ENCODE data around the gene LGALS7. TPM values are rescaled to one million over a fixed set of nuclear protein-coding genes. Genes with fewer than 3 reads are reported as not detected.

The LGALS7 gene
- total and polyA plus RNA-seq, 7 experiments from 2014 or later = not detected

DNA sequence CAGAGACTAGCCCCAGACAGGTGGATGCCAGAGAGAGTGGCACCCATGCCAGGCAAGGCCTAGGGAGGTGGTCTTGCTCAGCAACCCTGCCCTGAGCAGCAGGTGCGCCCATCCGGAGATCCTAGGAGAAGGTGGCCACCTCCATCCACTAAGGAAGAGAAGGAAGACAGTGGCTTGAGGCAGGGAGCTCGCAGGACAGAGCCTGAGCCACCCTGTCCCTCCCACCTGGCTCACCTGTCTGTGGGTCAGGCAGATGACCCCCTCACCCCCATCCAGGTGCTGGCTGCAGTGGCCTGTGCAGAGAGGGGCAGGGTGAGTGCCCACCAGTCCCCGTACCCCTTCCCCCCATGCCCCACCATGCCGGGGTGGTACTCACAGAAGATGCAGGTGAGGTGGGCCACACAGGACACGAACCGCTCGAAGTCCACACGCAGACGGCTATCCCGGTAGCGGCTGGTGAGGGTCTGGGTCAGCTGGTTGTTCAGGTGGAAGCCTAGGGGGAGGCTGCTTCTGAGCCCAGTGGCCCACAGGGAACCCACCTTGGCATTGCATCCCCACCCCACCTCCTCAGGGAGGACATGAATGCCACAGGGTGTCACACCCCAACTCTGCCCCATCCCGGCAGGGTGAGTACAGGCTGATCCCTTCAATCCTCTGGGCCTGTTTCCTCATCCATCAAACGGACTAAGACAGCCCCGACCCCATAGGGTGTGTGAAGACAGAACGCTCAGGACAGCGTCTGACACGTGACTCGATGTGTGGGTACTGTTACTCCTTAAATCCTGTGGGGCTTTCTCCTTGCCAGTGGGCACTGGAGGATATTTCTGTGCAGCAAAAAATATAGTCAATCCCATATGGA lies 42.4 kb downstream of the LGALS7 start:
- no peak for DNase-seq
- CTCF ChIA-PET = interaction anchor here (1.6 kb wide), 1 partner anchor 199 kb away, joined by 5 read pairs; the partner anchor contains the start of genes MRPS12 and SARS2
- Histone ChIP-seq H3K4me3 (ENCODE audit: low read length) (no peak overlapping the region), H3K36me3 (ENCODE audit: control insufficient read depth in 2 of 3, insufficient read depth in 3 of 3, low read length in 3 of 3) (peaks cover 0 to 14% (median 0%) of the 10 kb centered on the region in 3 experiments), H3K9me3 (ENCODE audit: control insufficient read depth in 2 of 3, low read length in 3 of 3) (no peaks in the 10 kb centered on the region), H3K4me1 (ENCODE audit: control insufficient read depth in 2 of 2, insufficient read depth in 2 of 2, low read length in 2 of 2) (peaks cover 14 to 15% of the 10 kb centered on the region in 2 donors), H3K27me3 (ENCODE audit: control insufficient read depth in 2 of 2, insufficient read depth in 2 of 2, low read length in 2 of 2) (no peaks in the 10 kb centered on the region), H3K27ac (ENCODE audit: low read depth, low read length) (no peak overlapping the region)
- no peaks in the 10 kb centered on the region for H3K27me3 Mint-ChIP-seq
- ATAC-seq = no peak
- peaks cover 0 to 14% (median 0%) of the 10 kb centered on the region in 5 donors for H3K36me3 Mint-ChIP-seq
- intact Hi-C loops (cut with micrococcal nuclease) = loop anchor here (5.0 kb wide), 4 partner anchors 101 to 221 kb away; partner anchors contain the start of gene ECH1 (in 1 of the 2)
- H3K27ac Mint-ChIP-seq = peak overlapping the region in 4 of 9 donors; percentile 30 to 60 (median 43)
- peaks cover 5 to 45% (median 18%) of the 10 kb centered on the region in 7 donors for H3K4me1 Mint-ChIP-seq
- H3K4me3 Mint-ChIP-seq = no peak overlapping the region
- H3K9me3 Mint-ChIP-seq = peaks cover 0 to 1% (median 0%) of the 10 kb centered on the region in 11 donors
- POLR2A ChIA-PET = no interaction called here

DNA sequence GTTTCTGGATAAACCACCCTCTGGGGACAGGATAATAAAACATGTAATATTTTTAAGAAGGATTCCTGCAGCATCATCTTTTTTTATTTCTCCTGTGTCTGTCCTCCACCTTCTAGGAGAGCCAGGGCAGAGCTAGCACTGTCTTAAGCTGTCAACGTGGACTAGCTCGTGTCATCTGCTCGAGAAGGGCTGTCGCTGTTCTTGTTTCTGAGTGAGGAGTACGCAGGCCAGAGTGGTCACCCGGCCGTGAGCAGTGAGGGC lies 42.9 kb downstream of the LGALS7 start:
- Mint-ChIP-seq H3K9me3 (peaks cover 0 to 1% (median 0%) of the 10 kb centered on the region in 11 donors), H3K27ac (peak overlapping the region in 4 of 9 donors; percentile 23 to 48 (median 28)), H3K27me3 (no peaks in the 10 kb centered on the region), H3K4me3 (no peak overlapping the region), H3K36me3 (peaks cover 0 to 14% (median 0%) of the 10 kb centered on the region in 5 donors), H3K4me1 (peaks cover 5 to 45% (median 17%) of the 10 kb centered on the region in 7 donors)
- POLR2A ChIA-PET = no interaction called here
- Histone ChIP-seq H3K9me3 (ENCODE audit: control insufficient read depth in 2 of 3, low read length in 3 of 3) (no peaks in the 10 kb centered on the region), H3K4me3 (ENCODE audit: low read length) (no peak overlapping the region), H3K36me3 (ENCODE audit: control insufficient read depth in 2 of 3, insufficient read depth in 3 of 3, low read length in 3 of 3) (peaks cover 0 to 15% (median 0%) of the 10 kb centered on the region in 3 experiments), H3K27me3 (ENCODE audit: control insufficient read depth in 2 of 2, insufficient read depth in 2 of 2, low read length in 2 of 2) (no peaks in the 10 kb centered on the region), H3K4me1 (ENCODE audit: control insufficient read depth in 2 of 2, insufficient read depth in 2 of 2, low read length in 2 of 2) (peaks cover 14 to 15% of the 10 kb centered on the region in 2 donors), H3K27ac (ENCODE audit: low read depth, low read length) (no peak overlapping the region)
- DNase-seq = no peak
- no peak for ATAC-seq
- intact Hi-C loops (cut with micrococcal nuclease) = loop anchor here (5.0 kb wide), 4 partner anchors 102 to 222 kb away; partner anchors contain the start of gene ECH1 (in 1 of the 2)
- CTCF ChIA-PET = interaction anchor here (1.6 kb wide), 1 partner anchor 200 kb away, joined by 5 read pairs; the partner anchor contains the start of genes MRPS12 and SARS2

DNA sequence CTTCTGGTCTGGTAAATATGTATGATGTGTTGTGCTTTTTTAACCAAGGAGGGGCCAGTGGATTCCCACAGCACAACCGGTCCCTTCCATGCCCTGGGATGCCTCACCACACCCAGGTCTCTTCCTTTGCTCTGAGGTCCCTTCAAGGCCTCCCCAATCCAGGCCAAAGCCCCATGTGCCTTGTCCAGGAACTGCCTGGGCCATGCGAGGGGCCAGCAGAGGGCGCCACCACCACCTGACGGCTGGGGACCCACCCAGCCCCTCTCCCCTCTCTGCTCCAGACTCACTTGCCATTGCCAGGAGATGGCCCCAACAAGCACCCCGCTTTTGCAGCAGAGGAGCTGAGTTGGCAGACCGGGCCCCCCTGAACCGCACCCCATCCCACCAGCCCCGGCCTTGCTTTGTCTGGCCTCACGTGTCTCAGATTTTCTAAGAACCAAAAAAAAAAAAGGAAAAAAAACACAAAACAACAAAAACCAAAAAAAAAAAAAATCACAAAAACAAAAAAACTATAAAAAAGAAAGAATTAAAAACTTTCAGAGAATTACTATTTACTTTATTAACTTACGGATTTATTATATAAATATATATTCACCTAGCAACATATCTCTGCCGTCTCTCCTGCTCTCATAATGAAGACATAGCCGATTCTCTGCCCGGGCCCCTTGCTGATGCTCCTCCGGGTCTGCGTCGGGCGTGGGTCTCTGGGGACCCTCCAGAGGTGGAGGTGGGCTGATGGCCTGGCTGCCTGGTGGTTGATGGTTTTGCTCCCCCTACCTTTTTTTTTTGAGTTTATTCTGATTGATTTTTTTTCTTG lies 43.5 kb downstream of the LGALS7 start:
- peaks cover 0 to 14% (median 0%) of the 10 kb centered on the region in 5 donors for H3K36me3 Mint-ChIP-seq
- H3K27ac ChIP-seq (ENCODE audit: low read depth, low read length) = no peak overlapping the region
- peaks cover 5 to 39% (median 13%) of the 10 kb centered on the region in 7 donors for H3K4me1 Mint-ChIP-seq
- H3K4me3 ChIP-seq (ENCODE audit: low read length) = no peak overlapping the region
- H3K27ac Mint-ChIP-seq = peak overlapping the region in 3 of 9 donors; percentile 23 to 48 (median 30)
- H3K4me1 ChIP-seq (ENCODE audit: control insufficient read depth in 2 of 2, insufficient read depth in 2 of 2, low read length in 2 of 2) = peaks cover 9 to 10% of the 10 kb centered on the region in 2 donors
- no peaks in the 10 kb centered on the region for H3K27me3 Mint-ChIP-seq
- intact Hi-C loops (cut with micrococcal nuclease) = loop anchor here (1.0 to 5.0 kb wide), 8 partner anchors 93 to 222 kb away; partner anchors contain the start of genes MRPS12 (in 2 of the 2), SARS2 (in 2 of the 2) and ECH1 (in 1 of the 2)
- no peaks in the 10 kb centered on the region for H3K9me3 Mint-ChIP-seq
- ATAC-seq = peak; percentile 78
- peak; percentile 58 to 83 (median 73) for DNase-seq
- no peak overlapping the region for H3K4me3 Mint-ChIP-seq
- H3K9me3 ChIP-seq (ENCODE audit: control insufficient read depth in 2 of 3, low read length in 3 of 3) = no peaks in the 10 kb centered on the region
- ChIA-PET CTCF (interaction anchor here (1.6 kb wide), 1 partner anchor 200 kb away, joined by 5 read pairs; the partner anchor contains the start of genes MRPS12 and SARS2), POLR2A (no interaction called here)
- H3K27me3 ChIP-seq (ENCODE audit: control insufficient read depth in 2 of 2, insufficient read depth in 2 of 2, low read length in 2 of 2) = no peaks in the 10 kb centered on the region
- peaks cover 0 to 20% (median 0%) of the 10 kb centered on the region in 3 experiments for H3K36me3 ChIP-seq (ENCODE audit: control insufficient read depth in 2 of 3, insufficient read depth in 3 of 3, low read length in 3 of 3)

GRCh38 chr19:38728752-38729541 lies 44.4 kb downstream of the LGALS7 start:
- H3K4me1 ChIP-seq (ENCODE audit: control insufficient read depth in 2 of 2, insufficient read depth in 2 of 2, low read length in 2 of 2) = peaks cover under 1 to 2% of the 10 kb centered on the region in 2 donors
- Mint-ChIP-seq H3K9me3 (no peaks in the 10 kb centered on the region), H3K36me3 (peaks cover 0 to 14% (median 0%) of the 10 kb centered on the region in 5 donors), H3K27ac (no peak overlapping the region), H3K4me3 (no peak overlapping the region), H3K27me3 (no peaks in the 10 kb centered on the region), H3K4me1 (peaks cover 0 to 30% (median 5%) of the 10 kb centered on the region in 7 donors)
- ChIA-PET POLR2A (no interaction called here), CTCF (no interaction called here)
- no peaks in the 10 kb centered on the region for H3K9me3 ChIP-seq (ENCODE audit: control insufficient read depth in 2 of 3, low read length in 3 of 3)
- DNase-seq (no peak), ATAC-seq (no peak)
- no peaks in the 10 kb centered on the region for H3K27me3 ChIP-seq (ENCODE audit: control insufficient read depth in 2 of 2, insufficient read depth in 2 of 2, low read length in 2 of 2)
- H3K4me3 ChIP-seq (ENCODE audit: low read length) = no peak overlapping the region
- H3K27ac ChIP-seq (ENCODE audit: low read depth, low read length) = no peak overlapping the region
- intact Hi-C loops (cut with micrococcal nuclease) = loop anchor here (1.0 to 2.0 kb wide), 4 partner anchors 92 to 201 kb away; partner anchors contain the start of genes MRPS12 (in 2 of the 2) and SARS2 (in 2 of the 2)
- H3K36me3 ChIP-seq (ENCODE audit: control insufficient read depth in 2 of 3, insufficient read depth in 3 of 3, low read length in 3 of 3) = peaks cover 0 to 29% (median 0%) of the 10 kb centered on the region in 3 experiments

DNA sequence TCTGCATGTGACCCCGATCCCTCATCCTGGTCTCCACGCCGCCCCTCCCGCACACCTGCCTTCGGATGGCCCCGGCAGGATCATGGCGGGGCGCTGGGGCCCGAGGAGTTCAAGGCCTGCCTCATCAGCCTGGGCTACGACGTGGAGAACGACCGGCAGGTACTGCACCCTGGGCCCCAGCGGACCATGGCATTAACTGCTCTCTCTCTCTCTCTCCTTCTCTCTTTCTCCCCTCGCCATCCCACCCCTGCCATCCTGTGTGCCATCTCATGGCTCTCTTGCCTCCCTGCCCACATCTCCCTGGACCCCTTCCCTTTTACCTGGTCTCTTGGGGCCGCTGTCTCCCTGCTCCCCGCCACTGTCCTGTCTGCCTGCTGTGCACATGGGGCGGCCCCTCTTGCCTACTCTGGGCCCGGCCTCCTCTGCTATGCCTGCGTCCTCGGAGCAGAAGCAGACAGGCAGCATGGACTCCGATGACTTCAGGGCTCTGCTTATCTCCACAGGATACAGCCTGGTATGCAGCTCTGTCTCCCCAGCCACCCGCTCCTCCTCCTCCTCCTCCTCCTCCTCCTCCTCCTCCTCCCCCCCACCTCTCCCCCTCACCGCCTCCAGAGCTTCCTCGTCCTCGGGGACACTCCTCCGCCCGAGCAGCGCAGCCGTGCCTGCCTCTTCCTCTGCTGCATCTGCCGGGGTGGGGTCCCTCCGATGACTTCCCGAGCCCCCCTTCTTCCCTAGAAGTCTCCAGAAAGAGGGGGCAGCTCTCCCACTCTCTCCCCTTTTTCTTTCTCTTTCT lies 45.3 kb downstream of the LGALS7 start:
- DNase-seq = no peak
- Histone ChIP-seq H3K4me3 (ENCODE audit: low read length) (no peak overlapping the region), H3K4me1 (ENCODE audit: control insufficient read depth in 2 of 2, insufficient read depth in 2 of 2, low read length in 2 of 2) (no peaks in the 10 kb centered on the region), H3K9me3 (ENCODE audit: control insufficient read depth in 2 of 3, low read length in 3 of 3) (no peaks in the 10 kb centered on the region), H3K27ac (ENCODE audit: low read depth, low read length) (no peak overlapping the region), H3K36me3 (ENCODE audit: control insufficient read depth in 2 of 3, insufficient read depth in 3 of 3, low read length in 3 of 3) (peaks cover 0 to 38% (median 0%) of the 10 kb centered on the region in 3 experiments), H3K27me3 (ENCODE audit: control insufficient read depth in 2 of 2, insufficient read depth in 2 of 2, low read length in 2 of 2) (no peaks in the 10 kb centered on the region)
- ATAC-seq = no peak
- Mint-ChIP-seq H3K9me3 (no peaks in the 10 kb centered on the region), H3K27me3 (no peaks in the 10 kb centered on the region), H3K4me1 (peaks cover 0 to 24% (median 5%) of the 10 kb centered on the region in 7 donors), H3K27ac (peak overlapping the region in 1 of 9 donors; percentile 49), H3K4me3 (no peak overlapping the region), H3K36me3 (peaks cover 0 to 14% (median 0%) of the 10 kb centered on the region in 5 donors)
- ChIA-PET POLR2A (no interaction called here), CTCF (no interaction called here)
- intact Hi-C loops (cut with micrococcal nuclease) = loop anchor here in 1 of 2 donors (2.0 kb wide), 1 partner anchor 91 kb away; no protein-coding TSS in a partner anchor
